ENCODE measurements around the gene EXO1.

The EXO1 gene

DNA sequence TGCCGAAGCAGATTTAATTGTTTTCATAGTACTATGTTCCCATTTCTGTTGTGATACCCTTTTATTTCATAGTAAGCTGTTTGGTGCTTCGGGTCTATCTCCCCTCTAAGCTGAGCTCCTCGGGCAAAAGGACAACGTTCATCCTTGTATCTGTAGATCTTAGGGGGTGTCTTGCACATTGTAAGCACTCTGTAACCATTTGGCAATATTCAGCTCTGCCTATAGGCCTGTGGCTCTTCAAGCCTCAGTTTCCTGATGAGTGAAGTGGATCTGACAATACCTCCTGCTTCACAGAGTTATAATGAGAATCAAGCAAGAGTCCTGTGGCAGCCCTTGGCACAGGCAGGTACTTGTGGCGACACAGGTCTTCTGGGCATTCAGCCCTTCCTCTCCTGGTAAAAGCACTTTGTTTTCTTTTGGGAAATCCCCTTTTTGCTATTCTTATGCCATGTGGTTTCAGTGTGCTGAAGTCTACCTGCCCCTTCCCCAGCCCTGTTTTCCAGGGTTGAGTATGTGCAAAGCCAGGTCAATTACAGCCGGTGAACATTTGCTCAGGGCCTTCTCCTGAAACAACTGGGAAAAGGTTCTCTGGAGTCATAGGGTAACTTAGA lies 8.5 kb upstream of the EXO1 start:
- Histone ChIP-seq H3K27ac (ENCODE audit: extremely low read depth, low read depth, low read length) (no peak overlapping the region), H3K9me3 (ENCODE audit: control insufficient read depth, insufficient read depth, low read depth, low read length) (no peaks in the 10 kb centered on the region), H3K4me1 (ENCODE audit: control insufficient read depth, insufficient read depth, low read length) (no peaks in the 10 kb centered on the region), H3K36me3 (ENCODE audit: control insufficient read depth in 2 of 2, insufficient read depth in 1 of 2, low read length in 2 of 2) (no peaks in the 10 kb centered on the region), H3K4me3 (ENCODE audit: low read depth, low read length) (no peak overlapping the region)
- POLR2A ChIA-PET = interaction anchor here (2.4 kb wide), 1 partner anchor 8 kb away, joined by 7 read pairs; the partner anchor contains the start of gene EXO1
- CTCF ChIA-PET = interaction anchor here (1.3 to 2.4 kb wide), 3 partner anchors 8 to 213 kb away, joined by 3 to 9 read pairs (median 5); no protein-coding TSS in a partner anchor
- TF ChIP-seq ZFP41 (tag by site-specific recombination; IDR thresholded peaks at IDR 0.05; ENCODE audit: borderline replicate concordance) (no peak), MZF1 (tag by site-specific recombination; IDR thresholded peaks at IDR 0.05; ENCODE audit: borderline replicate concordance) (no peak), SP2 (tag by site-specific recombination; IDR thresholded peaks at IDR 0.05) (no peak), ZNF302 (tag by site-specific recombination; IDR thresholded peaks at IDR 0.05; ENCODE audit: low read depth) (no peak), ZNF391 (tag by site-specific recombination; IDR thresholded peaks at IDR 0.05; ENCODE audit: borderline replicate concordance, low read depth) (no peak), ZNF701 (tag by site-specific recombination; IDR thresholded peaks at IDR 0.05) (no peak), HOXD13 (CRISPR knock-in tag; IDR thresholded peaks at IDR 0.05; ENCODE audit: borderline replicate concordance) (no peak), PRDM4 (tag by site-specific recombination; IDR thresholded peaks at IDR 0.05) (no peak), BCL11B (tag by site-specific recombination; IDR thresholded peaks at IDR 0.05; ENCODE audit: low read depth) (no peak), ZNF398 (tag by site-specific recombination; IDR thresholded peaks at IDR 0.05) (no peak), ZNF677 (tag by site-specific recombination; IDR thresholded peaks at IDR 0.05) (no peak)
- TF ChIP-seq, protein P1, sequence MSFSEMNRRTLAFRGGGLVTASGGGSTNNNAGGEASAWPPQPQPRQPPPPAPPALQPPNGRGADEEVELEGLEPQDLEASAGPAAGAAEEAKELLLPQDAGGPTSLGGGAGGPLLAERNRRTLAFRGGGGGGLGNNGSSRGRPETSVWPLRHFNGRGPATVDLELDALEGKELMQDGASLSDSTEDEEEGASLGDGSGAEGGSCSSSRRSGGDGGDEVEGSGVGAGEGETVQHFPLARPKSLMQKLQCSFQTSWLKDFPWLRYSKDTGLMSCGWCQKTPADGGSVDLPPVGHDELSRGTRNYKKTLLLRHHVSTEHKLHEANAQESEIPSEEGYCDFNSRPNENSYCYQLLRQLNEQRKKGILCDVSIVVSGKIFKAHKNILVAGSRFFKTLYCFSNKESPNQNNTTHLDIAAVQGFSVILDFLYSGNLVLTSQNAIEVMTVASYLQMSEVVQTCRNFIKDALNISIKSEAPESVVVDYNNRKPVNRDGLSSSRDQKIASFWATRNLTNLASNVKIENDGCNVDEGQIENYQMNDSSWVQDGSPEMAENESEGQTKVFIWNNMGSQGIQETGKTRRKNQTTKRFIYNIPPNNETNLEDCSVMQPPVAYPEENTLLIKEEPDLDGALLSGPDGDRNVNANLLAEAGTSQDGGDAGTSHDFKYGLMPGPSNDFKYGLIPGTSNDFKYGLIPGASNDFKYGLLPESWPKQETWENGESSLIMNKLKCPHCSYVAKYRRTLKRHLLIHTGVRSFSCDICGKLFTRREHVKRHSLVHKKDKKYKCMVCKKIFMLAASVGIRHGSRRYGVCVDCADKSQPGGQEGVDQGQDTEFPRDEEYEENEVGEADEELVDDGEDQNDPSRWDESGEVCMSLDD (tag by site-specific recombination; IDR thresholded peaks at IDR 0.05) = no peak
- TF ChIP-seq, protein P2, sequence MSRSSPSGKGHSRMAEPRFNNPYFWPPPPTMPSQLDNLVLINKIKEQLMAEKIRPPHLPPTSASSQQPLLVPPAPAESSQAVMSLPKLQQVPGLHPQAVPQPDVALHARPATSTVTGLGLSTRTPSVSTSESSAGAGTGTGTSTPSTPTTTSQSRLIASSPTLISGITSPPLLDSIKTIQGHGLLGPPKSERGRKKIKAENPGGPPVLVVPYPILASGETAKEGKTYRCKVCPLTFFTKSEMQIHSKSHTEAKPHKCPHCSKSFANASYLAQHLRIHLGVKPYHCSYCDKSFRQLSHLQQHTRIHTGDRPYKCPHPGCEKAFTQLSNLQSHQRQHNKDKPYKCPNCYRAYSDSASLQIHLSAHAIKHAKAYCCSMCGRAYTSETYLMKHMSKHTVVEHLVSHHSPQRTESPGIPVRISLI (tag by site-specific recombination; IDR thresholded peaks at IDR 0.05) = no peak

DNA sequence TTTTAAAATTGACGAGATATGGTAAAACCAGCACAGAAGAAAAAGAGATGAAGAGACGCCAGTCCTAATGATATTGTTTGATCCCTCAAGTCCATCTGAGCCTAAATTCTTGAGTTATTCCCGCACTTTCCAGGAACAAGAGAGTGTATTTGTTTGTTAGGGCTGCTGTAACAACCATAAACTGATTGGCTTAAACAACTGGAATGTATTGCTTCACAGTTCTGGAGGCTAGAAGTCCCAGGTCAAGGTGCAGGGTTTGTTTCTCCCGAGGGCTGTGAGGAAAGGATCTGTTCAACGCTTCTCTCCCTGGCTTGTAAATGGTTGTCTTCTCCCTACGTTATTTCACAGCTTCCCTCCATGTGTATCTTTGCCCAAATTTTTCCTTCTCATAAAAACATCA lies 7.8 kb upstream of the EXO1 start:
- Histone ChIP-seq H3K36me3 (ENCODE audit: control insufficient read depth in 2 of 2, insufficient read depth in 1 of 2, low read length in 2 of 2) (no peaks in the 10 kb centered on the region), H3K9me3 (ENCODE audit: control insufficient read depth, insufficient read depth, low read depth, low read length) (no peaks in the 10 kb centered on the region), H3K27ac (ENCODE audit: extremely low read depth, low read depth, low read length) (no peak overlapping the region), H3K4me3 (ENCODE audit: low read depth, low read length) (no peak overlapping the region), H3K4me1 (ENCODE audit: control insufficient read depth, insufficient read depth, low read length) (no peaks in the 10 kb centered on the region)
- CTCF ChIA-PET = no interaction called here
- TF ChIP-seq ZNF2 (tag by site-specific recombination; IDR thresholded peaks at IDR 0.05) = no peak
- TF ChIP-seq GLIS2 (tag by site-specific recombination; IDR thresholded peaks at IDR 0.05) = no peak
- TF ChIP-seq MZF1 (tag by site-specific recombination; IDR thresholded peaks at IDR 0.05; ENCODE audit: borderline replicate concordance) = no peak
- TF ChIP-seq ZNF366 (tag by site-specific recombination; conservative IDR thresholded peaks at IDR 0.05) = no peak
- no peak for TF ChIP-seq SP3 (tag by site-specific recombination; IDR thresholded peaks at IDR 0.05)
- no peak for TF ChIP-seq INSM2 (tag by site-specific recombination; IDR thresholded peaks at IDR 0.05)
- no peak for TF ChIP-seq ZNF707 (tag by site-specific recombination; IDR thresholded peaks at IDR 0.05)
- no peak for TF ChIP-seq WT1 (tag by site-specific recombination; IDR thresholded peaks at IDR 0.05)
- TF ChIP-seq ZNF184 (tag by site-specific recombination; IDR thresholded peaks at IDR 0.05) = no peak
- TF ChIP-seq ZIC2 (tag by site-specific recombination; IDR thresholded peaks at IDR 0.05) = no peak
- TF ChIP-seq ZNF747 (tag by site-specific recombination; IDR thresholded peaks at IDR 0.05) = no peak
- POLR2A ChIA-PET = no interaction called here

All from HEK293 (cell line).